HepG2 (cell line): ENCODE measurements around the gene SUSD3. TPM values are rescaled to one million over a fixed set of nuclear protein-coding genes. Genes with fewer than 3 reads are reported as not detected.

ENCODE experiments used
- ARID5B ChIP-seq: IDR thresholded peaks from 2 replicates; pipeline ENCODE4 v1.4.0; 2020; ENCODE audit warnings: mild to moderate bottlenecking, missing genetic modification reagents
- BRCA1 ChIP-seq: sonication (generic); formaldehyde crosslinking; IDR thresholded peaks from 2 replicates; pipeline ENCODE4 v1.4.0; 2020; ENCODE audit warnings: missing genetic modification reagents
- CBX2 ChIP-seq, 2 experiments: fragments of 200-600 bp in 1 of 2; sonication (generic); formaldehyde crosslinking in 1 of 2; IDR thresholded peaks; 2 replicates each; pipeline versions ENCODE4 v1.7.0 to v1.8.1; 2018 to 2022; ENCODE audit warnings: low read depth in 2 of 2, low read length in 1 of 2, mild to moderate bottlenecking in 1 of 2, missing genetic modification reagents in 1 of 2
- CENPX ChIP-seq: sonication (generic); formaldehyde crosslinking; IDR thresholded peaks from 2 replicates; pipeline ENCODE4 v1.9.0; 2021; ENCODE audit warnings: mild to moderate bottlenecking, missing genetic modification reagents, moderate library complexity
- E2F2 ChIP-seq: sonication (generic); formaldehyde crosslinking; IDR thresholded peaks from 2 replicates; pipeline ENCODE4 v1.4.0; 2020; ENCODE audit warnings: missing genetic modification reagents, borderline replicate concordance
- EHMT2 ChIP-seq: fragments of 200-600 bp; sonication (generic); IDR thresholded peaks from 2 replicates; pipeline ENCODE4 v1.7.0; 2017; ENCODE audit warnings: antibody characterized with exemption, low read depth, low read length, borderline replicate concordance
- ETV5 ChIP-seq: IDR thresholded peaks from 2 replicates; pipeline ENCODE4 v1.6.1; 2018; ENCODE audit warnings: missing biosample characterization, missing genetic modification reagents, inconsistent platforms, borderline replicate concordance
- GABPA ChIP-seq, 2 experiments: IDR thresholded peaks; 2 replicates each; pipeline ENCODE4 v1.6.1; 2011 to 2016; ENCODE audit warnings: low read depth in 2 of 2, low read length in 1 of 2, missing biosample characterization in 1 of 2, missing genetic modification characterization in 1 of 2
- HOMEZ ChIP-seq: IDR thresholded peaks from 2 replicates; pipeline ENCODE4 v1.6.1; 2016; ENCODE audit warnings: low read depth
- HOXA7 ChIP-seq: sonication (generic); formaldehyde crosslinking; IDR thresholded peaks from 2 replicates; pipeline ENCODE4 v1.8.1; 2022; ENCODE audit warnings: mild to moderate bottlenecking, missing genetic modification reagents, moderate library complexity
- KAT2B ChIP-seq: fragments of 150-350 bp; IDR thresholded peaks from 2 replicates; pipeline ENCODE4 v1.6.1; 2014; ENCODE audit warnings: low read depth, low read length, borderline replicate concordance
- KAT7 ChIP-seq: IDR thresholded peaks from 2 replicates; pipeline ENCODE4 v1.6.1; 2018; ENCODE audit warnings: borderline replicate concordance, missing compliant biosample characterization
- KDM6A ChIP-seq: IDR thresholded peaks from 2 replicates; pipeline ENCODE4 v1.6.1; 2016; ENCODE audit warnings: low read depth
- KMT2A ChIP-seq: sonication (generic); formaldehyde crosslinking; IDR thresholded peaks from 2 replicates; pipeline ENCODE4 v1.4.0; 2020; ENCODE audit warnings: missing genetic modification reagents
- PHF5A ChIP-seq: IDR thresholded peaks from one replicate; pipeline ENCODE4 v1.6.1; 2018; ENCODE audit warnings: low read depth, missing genetic modification reagents; ENCODE audit not compliant: unreplicated experiment
- RORA ChIP-seq: sonication (generic); formaldehyde crosslinking; IDR thresholded peaks from 2 replicates; pipeline ENCODE4 v1.5.0; 2020; ENCODE audit warnings: mild to moderate bottlenecking, missing genetic modification reagents, moderate library complexity
- SNAPC2 ChIP-seq: sonication (generic); formaldehyde crosslinking; IDR thresholded peaks from 2 replicates; pipeline ENCODE4 v1.8.1; 2022; ENCODE audit warnings: mild to moderate bottlenecking, missing genetic modification reagents
- STAG1 ChIP-seq: sonication (generic); formaldehyde crosslinking; IDR thresholded peaks from 2 replicates; pipeline ENCODE4 v1.4.0; 2020; ENCODE audit warnings: missing genetic modification reagents
- TCF7 ChIP-seq: sonication (generic); IDR thresholded peaks from 2 replicates; pipeline ENCODE4 v1.6.1; 2016; ENCODE audit warnings: antibody characterized with exemption, low read depth
- TRIM22 ChIP-seq: fragments of 450-650 bp; IDR thresholded peaks from 2 replicates; pipeline ENCODE4 v1.6.1; 2017
- ZBTB21 ChIP-seq: sonication (generic); formaldehyde crosslinking; IDR thresholded peaks from 2 replicates; pipeline ENCODE4 v1.4.0; 2020; ENCODE audit warnings: missing genetic modification reagents
- ZKSCAN8 ChIP-seq: IDR thresholded peaks from 2 replicates; pipeline ENCODE4 v1.6.1; 2016; ENCODE audit warnings: borderline replicate concordance, missing genetic modification reagents, missing compliant biosample characterization
- ZMAT3 ChIP-seq: sonication (generic); formaldehyde crosslinking; conservative IDR thresholded peaks from 2 replicates; pipeline ENCODE4 v1.7.0; 2021; ENCODE audit warnings: missing genetic modification reagents
- ZNF550 ChIP-seq: sonication (generic); formaldehyde crosslinking; IDR thresholded peaks from 2 replicates; pipeline ENCODE4 v1.4.0; 2020; ENCODE audit warnings: mild to moderate bottlenecking, missing genetic modification reagents, borderline replicate concordance
- polyA plus RNA-seq, 8 experiments: library from polyadenylated mRNA; depleted of rRNA in 3 of 8; stranded (reverse) in 7 of 8; unstranded in 1 of 8; fragments of >200 nt; fragmentation: Illumina TruSeq in 4 of 8; extraction: Trizol in 4 of 8; gene quantifications; 2 replicates each; pipeline versions ENCODE4 v1.2.1 to v1.2.3, GENCODE V29; 2011 to 2016; ENCODE audit warnings: low read depth in 4 of 8, missing spikeins in 1 of 8, mixed read lengths in 1 of 8; ENCODE audit not compliant: insufficient read depth in 1 of 8
- total RNA-seq, 5 experiments: library from RNA; depleted of rRNA; stranded (reverse); fragments of >200 nt; fragmentation: Illumina TruSeq; extraction: Trizol; gene quantifications; 2 replicates each; pipeline ENCODE4 v1.2.3, GENCODE V29; 2016; ENCODE audit warnings: low read depth in 1 of 5

Gene SUSD3
- total and polyA plus RNA-seq, 2 of the 13 experiments (the other 11 are each of a cell fraction or from before 2014, with no cell fraction given): 7.0 to 9.1 TPM

GRCh38 chr9:93126825-93127368 is 68.4 kb downstream of the SUSD3 start (continued):
- peak; percentile 40; the same call in 1 of the 2 replicates for TF ChIP-seq ARID5B (CRISPR knock-in tag)
- no peak for TF ChIP-seq TCF7
- TF ChIP-seq KAT2B: no peak
- TF ChIP-seq SNAPC2 (CRISPR knock-in tag): no peak
- peak; percentile 74; the same call in 1 of the 2 replicates for TF ChIP-seq ETV5 (CRISPR knock-in tag)
- TF ChIP-seq RORA (CRISPR knock-in tag): no peak
- peak; percentile 67; the same call in 1 of the 2 replicates for TF ChIP-seq ZMAT3
- no peak; the same call in 1 of the 2 replicates for TF ChIP-seq STAG1
- no peak for TF ChIP-seq KAT7 (CRISPR knock-in tag)
- no peak for TF ChIP-seq GABPA (IDR thresholded peaks at IDR 0.05; ENCODE audit: low read depth, low read length)
- TF ChIP-seq GABPA (CRISPR knock-in tag; IDR thresholded peaks at IDR 0.05; ENCODE audit: low read depth): peak; percentile 92
- TF ChIP-seq HOMEZ (CRISPR knock-in tag): no peak
- TF ChIP-seq KDM6A: no peak
- TF ChIP-seq CBX2 (IDR thresholded peaks at IDR 0.05; ENCODE audit: low read depth, low read length): no peak
- TF ChIP-seq CBX2 (CRISPR knock-in tag; IDR thresholded peaks at IDR 0.05; ENCODE audit: low read depth): no peak
- no peak for TF ChIP-seq TRIM22
- peak; percentile 54; the same call in 1 of the 2 replicates for TF ChIP-seq KMT2A
- TF ChIP-seq E2F2 (CRISPR knock-in tag): no peak
- no peak for TF ChIP-seq EHMT2
- TF ChIP-seq BRCA1 (CRISPR knock-in tag): no peak
- no peak for TF ChIP-seq ZNF550 (CRISPR knock-in tag)
- TF ChIP-seq ZBTB21 (CRISPR knock-in tag): no peak
- TF ChIP-seq ZKSCAN8 (CRISPR knock-in tag): no peak; the same call in 1 of the 2 replicates
- no peak for TF ChIP-seq CENPX (CRISPR knock-in tag)
- no peak for TF ChIP-seq HOXA7 (CRISPR knock-in tag)
- peak; percentile 24 for TF ChIP-seq PHF5A (CRISPR knock-in tag)
